Nephron progenitor cell (in vitro differentiated cells): ENCODE measurements around the gene ZNF578.
A peak's percentile ranks its signal among the peaks of the same experiment; 100 is the strongest.
"Not testable (repeated sequence)": the region's sequence is repeated elsewhere in the genome, so short reads cannot be mapped to it uniquely, and the experiment has no call there.

Experiments used
- DNase-seq: peaks from one replicate; pipeline ENCODE4 v3.0.0; 2021
- H3K27ac Mint-ChIP-seq: 2 replicates; pipeline ENCODE4 v1.8.0; 2021; ENCODE audit warnings: mild to moderate bottlenecking, moderate library complexity, mixed read lengths
- H3K27me3 Mint-ChIP-seq: 2 replicates; pipeline ENCODE4 v1.8.0; 2021; ENCODE audit warnings: mild to moderate bottlenecking, low read depth, mixed read lengths; ENCODE audit not compliant: poor library complexity
- H3K36me3 Mint-ChIP-seq: 2 replicates; pipeline ENCODE4 v1.8.0; 2021; ENCODE audit warnings: low read depth, mixed read lengths
- H3K4me1 Mint-ChIP-seq: 2 replicates; pipeline ENCODE4 v1.8.0; 2021; ENCODE audit warnings: mixed read lengths
- H3K4me3 Mint-ChIP-seq: 2 replicates; pipeline ENCODE4 v1.8.0; 2021; ENCODE audit warnings: mild to moderate bottlenecking, moderate library complexity, mixed read lengths
- H3K9me3 Mint-ChIP-seq: 2 replicates; pipeline ENCODE4 v1.8.0; 2021; ENCODE audit warnings: mild to moderate bottlenecking, moderate library complexity, mixed read lengths
- TF ChIP-seq, protein P1 (sequence below): fragments of 200-600 bp; sonication (generic); IDR thresholded peaks from 2 replicates; pipeline ENCODE4 v1.5.0; 2021; ENCODE audit warnings: antibody characterized with exemption

ZNF578 gene

GRCh38 chr19:52492201-52492993 lies 39.0 kb downstream of the ZNF578 start:
- Mint-ChIP-seq H3K27ac (no peak overlapping the region), H3K27me3 (peaks cover 44% of the 10 kb centered on the region), H3K4me1 (peaks cover 5% of the 10 kb centered on the region), H3K36me3 (peaks cover 6% of the 10 kb centered on the region), H3K4me3 (peak overlapping the region; percentile 85), H3K9me3 (peaks cover 77% of the 10 kb centered on the region)
- TF ChIP-seq, protein P1, sequence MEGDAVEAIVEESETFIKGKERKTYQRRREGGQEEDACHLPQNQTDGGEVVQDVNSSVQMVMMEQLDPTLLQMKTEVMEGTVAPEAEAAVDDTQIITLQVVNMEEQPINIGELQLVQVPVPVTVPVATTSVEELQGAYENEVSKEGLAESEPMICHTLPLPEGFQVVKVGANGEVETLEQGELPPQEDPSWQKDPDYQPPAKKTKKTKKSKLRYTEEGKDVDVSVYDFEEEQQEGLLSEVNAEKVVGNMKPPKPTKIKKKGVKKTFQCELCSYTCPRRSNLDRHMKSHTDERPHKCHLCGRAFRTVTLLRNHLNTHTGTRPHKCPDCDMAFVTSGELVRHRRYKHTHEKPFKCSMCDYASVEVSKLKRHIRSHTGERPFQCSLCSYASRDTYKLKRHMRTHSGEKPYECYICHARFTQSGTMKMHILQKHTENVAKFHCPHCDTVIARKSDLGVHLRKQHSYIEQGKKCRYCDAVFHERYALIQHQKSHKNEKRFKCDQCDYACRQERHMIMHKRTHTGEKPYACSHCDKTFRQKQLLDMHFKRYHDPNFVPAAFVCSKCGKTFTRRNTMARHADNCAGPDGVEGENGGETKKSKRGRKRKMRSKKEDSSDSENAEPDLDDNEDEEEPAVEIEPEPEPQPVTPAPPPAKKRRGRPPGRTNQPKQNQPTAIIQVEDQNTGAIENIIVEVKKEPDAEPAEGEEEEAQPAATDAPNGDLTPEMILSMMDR, result no peak
- DNase-seq, result peak; percentile 61

DNA sequence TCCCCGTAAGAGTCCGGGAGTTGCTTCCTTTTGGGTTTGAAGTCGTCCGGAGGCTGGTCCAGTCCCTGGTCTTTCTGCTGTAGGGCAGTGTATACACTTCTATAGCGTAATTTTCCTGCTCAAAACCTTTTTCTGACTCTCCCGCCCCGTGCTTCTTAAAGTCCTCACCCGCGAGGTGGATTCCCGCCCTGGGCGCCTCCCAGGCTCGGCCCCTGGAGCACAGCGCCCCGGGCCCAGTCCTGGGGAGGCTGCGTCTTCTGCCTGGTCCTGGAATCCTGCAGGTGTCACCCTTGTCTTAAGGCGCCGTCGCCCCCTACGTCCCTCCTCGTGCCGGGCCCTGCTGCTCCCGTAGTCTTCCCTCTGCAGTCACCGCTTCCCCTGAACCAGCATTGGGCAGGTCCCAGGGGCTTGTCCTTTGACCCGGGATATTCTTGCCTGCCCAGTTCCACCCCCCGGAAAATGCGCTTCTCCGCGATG lies 39.7 kb downstream of the ZNF578 start:
- H3K27me3 Mint-ChIP-seq, result peaks cover 44% of the 10 kb centered on the region
- H3K27ac Mint-ChIP-seq, result no peak overlapping the region
- DNase-seq, result peak; percentile 31
- H3K4me3 Mint-ChIP-seq, result peak overlapping the region; percentile 85
- H3K9me3 Mint-ChIP-seq, result peaks cover 80% of the 10 kb centered on the region
- TF ChIP-seq, protein P1, result no peak
- peaks cover 6% of the 10 kb centered on the region for H3K36me3 Mint-ChIP-seq
- peaks cover 5% of the 10 kb centered on the region for H3K4me1 Mint-ChIP-seq

DNA sequence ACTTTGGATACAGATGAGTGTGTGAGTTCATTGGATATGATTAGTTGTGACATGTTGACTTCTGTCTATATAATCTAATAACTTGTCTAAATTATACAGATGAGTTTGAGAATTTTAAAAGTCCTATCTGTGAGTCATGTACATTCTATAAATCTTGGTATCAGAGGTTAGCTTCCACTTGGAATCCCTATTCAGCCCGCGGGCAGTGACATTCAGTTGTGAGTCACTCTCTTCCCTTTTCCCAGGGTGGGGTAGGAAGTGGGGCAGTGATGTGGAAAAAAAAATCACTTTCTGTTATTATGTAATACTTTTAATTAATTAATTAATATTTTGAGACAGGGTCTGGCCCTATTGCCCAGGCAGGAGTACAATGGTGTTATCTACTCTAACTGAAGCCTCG lies 41.2 kb downstream of the ZNF578 start:
- Mint-ChIP-seq H3K4me3 (no peak overlapping the region), H3K36me3 (peaks cover 10% of the 10 kb centered on the region), H3K9me3 (peaks cover 82% of the 10 kb centered on the region), H3K27ac (no peak overlapping the region), H3K4me1 (peaks cover 5% of the 10 kb centered on the region), H3K27me3 (peaks cover 44% of the 10 kb centered on the region)
- no peak for DNase-seq
- TF ChIP-seq, protein P1, result no peak

DNA sequence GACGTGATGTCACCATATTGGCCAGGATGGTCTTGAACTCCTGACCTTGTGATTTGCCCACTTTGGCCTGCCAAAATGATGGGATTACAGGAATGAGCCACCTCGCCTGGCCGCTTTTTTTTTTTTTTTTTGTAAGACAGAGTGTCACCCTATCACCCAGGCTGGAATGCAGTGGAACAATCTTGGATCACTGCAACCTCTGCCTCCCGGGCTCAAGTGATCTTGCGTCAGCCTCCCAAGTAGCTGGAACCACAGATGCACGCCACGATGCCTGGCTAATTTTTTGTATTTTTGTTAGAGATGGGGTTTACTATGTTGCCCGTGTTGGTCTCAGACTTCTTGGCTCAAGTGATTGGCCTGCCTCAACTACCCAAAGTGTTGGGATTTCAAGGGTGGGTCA lies 45.2 kb downstream of the ZNF578 start:
- TF ChIP-seq, protein P1, result no peak
- Mint-ChIP-seq H3K4me3 (no peak overlapping the region), H3K27me3 (peaks cover 26% of the 10 kb centered on the region), H3K4me1 (peaks cover 12% of the 10 kb centered on the region), H3K36me3 (peaks cover 10% of the 10 kb centered on the region), H3K27ac (no peak overlapping the region), H3K9me3 (peaks cover 54% of the 10 kb centered on the region)
- DNase-seq, result no peak

DNA sequence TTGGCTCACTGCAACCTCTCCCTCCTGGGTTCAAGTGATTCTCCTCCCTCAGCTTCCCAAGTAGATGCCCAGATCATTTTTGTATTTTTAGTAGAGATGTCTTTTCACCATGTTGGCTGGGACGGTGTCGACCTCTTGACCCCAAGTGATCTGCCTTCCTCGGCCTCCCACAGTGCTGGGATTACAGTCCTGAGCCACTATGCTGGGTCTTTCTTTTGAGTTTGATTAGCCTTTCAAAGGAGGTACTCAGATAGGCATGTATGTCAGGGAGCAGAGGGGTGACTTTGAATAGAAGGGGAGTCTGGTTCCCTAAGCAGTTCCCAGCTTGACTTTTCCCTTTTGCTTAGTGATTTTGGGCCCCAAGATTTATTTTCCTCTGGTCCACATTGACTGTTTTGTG lies 47.1 kb downstream of the ZNF578 start:
- Mint-ChIP-seq H3K9me3 (peaks cover 47% of the 10 kb centered on the region), H3K36me3 (peaks cover 12% of the 10 kb centered on the region), H3K4me1 (peaks cover 12% of the 10 kb centered on the region)
- not testable (repeated sequence) for H3K27ac Mint-ChIP-seq, H3K27me3 Mint-ChIP-seq, DNase-seq, H3K4me3 Mint-ChIP-seq

DNA sequence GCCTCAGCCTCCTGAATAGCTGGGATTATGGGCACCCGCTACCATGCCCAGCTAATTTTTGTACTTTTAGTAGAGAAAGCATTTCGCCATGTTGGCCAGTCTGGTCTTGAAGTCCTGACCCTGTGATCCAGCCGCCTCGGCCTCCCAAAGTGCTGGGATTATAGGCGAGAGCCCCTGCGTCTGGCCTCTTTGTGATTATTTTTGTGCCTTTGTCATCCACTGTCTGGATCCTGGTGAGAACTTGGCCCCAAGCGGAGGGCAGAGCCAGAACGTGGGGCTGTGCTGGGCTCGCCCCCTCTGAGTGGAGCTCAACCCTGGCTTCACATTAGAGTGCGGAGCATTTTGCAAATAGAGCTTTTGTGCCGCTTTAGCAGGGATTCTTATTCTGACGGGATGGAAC lies 47.6 kb downstream of the ZNF578 start:
- H3K27ac Mint-ChIP-seq, DNase-seq, H3K4me3 Mint-ChIP-seq, H3K27me3 Mint-ChIP-seq: not testable (repeated sequence)
- Mint-ChIP-seq H3K36me3 (peaks cover 12% of the 10 kb centered on the region), H3K4me1 (peaks cover 12% of the 10 kb centered on the region), H3K9me3 (peaks cover 42% of the 10 kb centered on the region)

- TF ChIP-seq, protein P1, result no peak
- Mint-ChIP-seq H3K4me1 (peaks cover under 1% of the 10 kb centered on the region), H3K4me3 (no peak overlapping the region), H3K27me3 (no peaks in the 10 kb centered on the region), H3K9me3 (peaks cover 50% of the 10 kb centered on the region), H3K36me3 (peaks cover 28% of the 10 kb centered on the region), H3K27ac (no peak overlapping the region)
- no peak for DNase-seq
These were observed 53.9 kb downstream of the ZNF578 start for GRCh38 chr19:52507266-52507665.
